Neural progenitor cell (in vitro differentiated cells): Measurements from ENCODE around the gene CCL27. TPM values are rescaled to one million over a fixed set of nuclear protein-coding genes. Genes with fewer than 3 reads are reported as not detected.
"Not testable (repeated sequence)": the region's sequence is repeated elsewhere in the genome, so short reads cannot be mapped to it uniquely, and the experiment has no call there.

Source experiments
- DNase-seq: peaks from one replicate; pipeline ENCODE4 v3.0.0-alpha.2; 2016; ENCODE audit warnings: low spot score
- H2AFZ ChIP-seq: fragments of 200-600 bp; sonication (generic); replicated peaks from 2 replicates; pipeline ENCODE4 v1.6.1; 2016; ENCODE audit warnings: antibody characterized with exemption
- H3F3A ChIP-seq: fragments of 200-600 bp; sonication (generic); 2 replicates; pipeline ENCODE4 v1.6.1; 2016; ENCODE audit warnings: antibody characterized with exemption, low read depth
- H3K27ac ChIP-seq: fragments of 200-600 bp; sonication (generic); 2 replicates; pipeline ENCODE4 v1.5.1; 2016; ENCODE audit warnings: mild to moderate bottlenecking
- H3K27me3 ChIP-seq: fragments of 200-600 bp; sonication (generic); 2 replicates; pipeline ENCODE4 v1.6.1; 2016; ENCODE audit warnings: mild to moderate bottlenecking, moderate library complexity
- H3K36me3 ChIP-seq: fragments of 200-600 bp; sonication (generic); 2 replicates; pipeline ENCODE4 v1.5.1; 2016
- H3K4me1 ChIP-seq: fragments of 200-600 bp; sonication (generic); 2 replicates; pipeline ENCODE4 v1.6.1; 2016; ENCODE audit warnings: mixed run types
- H3K4me2 ChIP-seq: fragments of 200-600 bp; sonication (generic); 2 replicates; pipeline ENCODE4 v1.6.1; 2016
- H3K4me3 ChIP-seq: fragments of 200-600 bp; sonication (generic); 2 replicates; pipeline ENCODE4 v1.5.1; 2016
- H3K79me2 ChIP-seq: fragments of 200-600 bp; sonication (generic); 2 replicates; pipeline ENCODE4 v1.6.1; 2016; ENCODE audit warnings: low read depth
- H3K9ac ChIP-seq: fragments of 200-600 bp; sonication (generic); 2 replicates; pipeline ENCODE4 v1.6.1; 2016
- H3K9me3 ChIP-seq: fragments of 200-600 bp; sonication (generic); 2 replicates; pipeline ENCODE4 v1.5.1; 2016; ENCODE audit warnings: low read depth
- H4K20me1 ChIP-seq: fragments of 200-600 bp; sonication (generic); 2 replicates; pipeline ENCODE4 v1.6.1; 2016; ENCODE audit warnings: low read depth
- H3K27ac Mint-ChIP-seq: 3 replicates; pipeline ENCODE4 v1.8.0; 2021; ENCODE audit warnings: mixed read lengths
- H3K27me3 Mint-ChIP-seq: 2 replicates; pipeline ENCODE4 v1.8.0; 2022; ENCODE audit warnings: low read depth, mild to moderate bottlenecking, inconsistent platforms, moderate library complexity, mixed read lengths; ENCODE audit not compliant: insufficient read depth
- H3K36me3 Mint-ChIP-seq: 3 replicates; pipeline ENCODE4 v1.8.0; 2021; ENCODE audit warnings: mixed read lengths
- H3K4me1 Mint-ChIP-seq: 3 replicates; pipeline ENCODE4 v1.8.0; 2021; ENCODE audit warnings: mixed read lengths
- H3K4me3 Mint-ChIP-seq: 3 replicates; pipeline ENCODE4 v1.8.0; 2021; ENCODE audit warnings: mild to moderate bottlenecking, moderate library complexity, mixed read lengths
- H3K9me3 Mint-ChIP-seq: 3 replicates; pipeline ENCODE4 v1.8.0; 2020; ENCODE audit warnings: mixed read lengths
- CTCF ChIP-seq: fragments of 200-600 bp; sonication (generic); IDR thresholded peaks from 2 replicates; pipeline ENCODE4 v1.5.1; 2017; ENCODE audit warnings: antibody characterized with exemption, mild to moderate bottlenecking
- EZH2 ChIP-seq: fragments of 200-600 bp; sonication (generic); IDR thresholded peaks from 2 replicates; pipeline ENCODE4 v1.6.1; 2017; ENCODE audit warnings: antibody characterized with exemption, mild to moderate bottlenecking, moderate library complexity
- EZH2phosphoT487 ChIP-seq: fragments of 200-600 bp; sonication (generic); IDR thresholded peaks from 2 replicates; pipeline ENCODE4 v1.6.1; 2017; ENCODE audit warnings: antibody characterized with exemption
- total RNA-seq: library from RNA; depleted of rRNA; stranded (reverse); fragments of >200 nt; gene quantifications from 2 replicates; pipeline ENCODE4 v1.2.3, GENCODE V29; 2015; ENCODE audit warnings: low replicate concordance

Gene CCL27
- total RNA-seq, 1 donor from 2014 or later = 0.67 TPM

GRCh38 chr9:34644766-34645314 lies 17.6 kb downstream of the CCL27 start:
- peaks cover 10% of the 10 kb centered on the region for H3K27me3 Mint-ChIP-seq
- peak overlapping the region; percentile 27 for H3K27ac Mint-ChIP-seq
- no peak overlapping the region for H3K27ac ChIP-seq
- no peak overlapping the region for H3K4me3 ChIP-seq
- H3K4me1 Mint-ChIP-seq = peaks cover 27% of the 10 kb centered on the region
- H3K9ac ChIP-seq = no peak overlapping the region
- peaks cover 16% of the 10 kb centered on the region for H3K79me2 ChIP-seq
- H3K9me3 Mint-ChIP-seq = no peaks in the 10 kb centered on the region
- peak overlapping the region; percentile 41 for H3K4me3 Mint-ChIP-seq
- peaks cover 8% of the 10 kb centered on the region for H4K20me1 ChIP-seq
- H3K27me3 ChIP-seq = no peaks in the 10 kb centered on the region
- H3K9me3 ChIP-seq = no peaks in the 10 kb centered on the region
- H3K36me3 Mint-ChIP-seq = peaks cover 13% of the 10 kb centered on the region
- H3F3A ChIP-seq = peaks cover 18% of the 10 kb centered on the region
- no peak overlapping the region for H2AFZ ChIP-seq
- peaks cover 12% of the 10 kb centered on the region for H3K4me1 ChIP-seq
- DNase-seq = no peak
- H3K4me2 ChIP-seq = no peak overlapping the region
- TF ChIP-seq EZH2 = no peak
- no peak for TF ChIP-seq CTCF
- no peak for TF ChIP-seq EZH2phosphoT487
- H3K36me3 ChIP-seq = no peaks in the 10 kb centered on the region

GRCh38 chr9:34642679-34643078 lies 19.8 kb downstream of the CCL27 start:
- H3K27ac ChIP-seq = no peak overlapping the region
- no peak overlapping the region for H3K9ac ChIP-seq
- H2AFZ ChIP-seq = no peak overlapping the region
- peak overlapping the region; percentile 14 for H3K27ac Mint-ChIP-seq
- no peak overlapping the region for H3K4me3 ChIP-seq
- peaks cover 27% of the 10 kb centered on the region for H3K4me1 Mint-ChIP-seq
- no peaks in the 10 kb centered on the region for H3K9me3 ChIP-seq
- no peaks in the 10 kb centered on the region for H3K27me3 ChIP-seq
- peaks cover 9% of the 10 kb centered on the region for H3K4me1 ChIP-seq
- H3K4me2 ChIP-seq = no peak overlapping the region
- H3K79me2 ChIP-seq = peaks cover 6% of the 10 kb centered on the region
- no peak for DNase-seq
- peaks cover 8% of the 10 kb centered on the region for H4K20me1 ChIP-seq
- no peaks in the 10 kb centered on the region for H3K36me3 Mint-ChIP-seq
- TF ChIP-seq CTCF = no peak
- no peak for TF ChIP-seq EZH2
- no peak for TF ChIP-seq EZH2phosphoT487
- no peaks in the 10 kb centered on the region for H3K36me3 ChIP-seq
- H3K4me3 Mint-ChIP-seq = no peak overlapping the region
- H3K27me3 Mint-ChIP-seq = peaks cover 5% of the 10 kb centered on the region
- no peaks in the 10 kb centered on the region for H3K9me3 Mint-ChIP-seq
- H3F3A ChIP-seq = peaks cover 32% of the 10 kb centered on the region

DNA sequence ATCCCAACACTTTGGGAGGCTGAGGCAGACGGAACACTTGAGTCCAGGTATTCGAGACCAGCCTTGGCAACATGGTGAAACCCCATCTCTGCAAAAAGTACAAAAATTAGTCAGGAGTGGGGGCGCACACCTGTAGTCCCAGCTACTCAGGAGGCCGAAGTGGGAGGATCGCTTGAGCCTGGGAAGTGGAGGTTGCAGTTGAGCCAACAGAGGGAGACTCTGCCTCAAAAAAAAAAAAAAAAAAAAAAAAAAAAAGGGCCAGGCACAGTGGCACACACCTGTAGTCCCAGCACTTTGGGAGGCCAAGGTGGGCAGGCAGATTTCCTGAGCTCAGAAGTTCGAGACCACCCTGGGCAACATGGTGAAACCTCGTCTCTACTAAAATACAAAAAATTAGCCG lies 23.1 kb downstream of the CCL27 start:
- not testable (repeated sequence) for H3K9me3 Mint-ChIP-seq, H3K4me2 ChIP-seq, H3K36me3 Mint-ChIP-seq, H3K4me1 ChIP-seq, H3K27me3 Mint-ChIP-seq, H2AFZ ChIP-seq, H3K9ac ChIP-seq, H3K4me3 ChIP-seq, H3K4me3 Mint-ChIP-seq, H3K9me3 ChIP-seq, H3K27ac ChIP-seq, H3K27me3 ChIP-seq, DNase-seq, H3K36me3 ChIP-seq, H3K27ac Mint-ChIP-seq
- Histone ChIP-seq H4K20me1 (peaks cover 13% of the 10 kb centered on the region), H3K79me2 (peaks cover 15% of the 10 kb centered on the region), H3F3A (peaks cover 21% of the 10 kb centered on the region)
- H3K4me1 Mint-ChIP-seq = peaks cover 19% of the 10 kb centered on the region

- H3K4me3 ChIP-seq = peak overlapping the region; percentile 55
- no peaks in the 10 kb centered on the region for H3K36me3 ChIP-seq
- H3K9ac ChIP-seq = no peak overlapping the region
- peak overlapping the region; percentile 80 for H2AFZ ChIP-seq
- H3F3A ChIP-seq = peaks cover 32% of the 10 kb centered on the region
- no peak for DNase-seq
- H3K79me2 ChIP-seq = peaks cover 15% of the 10 kb centered on the region
- peaks cover 2% of the 10 kb centered on the region for H3K36me3 Mint-ChIP-seq
- peaks cover 15% of the 10 kb centered on the region for H3K4me1 ChIP-seq
- H3K27me3 ChIP-seq = peaks cover 5% of the 10 kb centered on the region
- H3K27me3 Mint-ChIP-seq = peaks cover 8% of the 10 kb centered on the region
- no peak overlapping the region for H3K27ac Mint-ChIP-seq
- peaks cover 24% of the 10 kb centered on the region for H3K4me1 Mint-ChIP-seq
- no peak overlapping the region for H3K27ac ChIP-seq
- peaks cover 17% of the 10 kb centered on the region for H4K20me1 ChIP-seq
- peak overlapping the region; percentile 83 for H3K4me2 ChIP-seq
- TF ChIP-seq EZH2phosphoT487 (no peak), EZH2 (no peak)
- H3K9me3 Mint-ChIP-seq = no peaks in the 10 kb centered on the region
- no peaks in the 10 kb centered on the region for H3K9me3 ChIP-seq
- peak overlapping the region; percentile 91 for H3K4me3 Mint-ChIP-seq
These were observed 24.4 kb downstream of the CCL27 start for GRCh38 chr9:34638138-34638445.
